ENCODE measurements around the gene ROR1. TPM values are rescaled to one million over a fixed set of nuclear protein-coding genes. Genes with fewer than 3 reads are reported as not detected.

Gene ROR1
- total RNA-seq, 1 experiment from 2014 or later: 2.7 TPM

DNA sequence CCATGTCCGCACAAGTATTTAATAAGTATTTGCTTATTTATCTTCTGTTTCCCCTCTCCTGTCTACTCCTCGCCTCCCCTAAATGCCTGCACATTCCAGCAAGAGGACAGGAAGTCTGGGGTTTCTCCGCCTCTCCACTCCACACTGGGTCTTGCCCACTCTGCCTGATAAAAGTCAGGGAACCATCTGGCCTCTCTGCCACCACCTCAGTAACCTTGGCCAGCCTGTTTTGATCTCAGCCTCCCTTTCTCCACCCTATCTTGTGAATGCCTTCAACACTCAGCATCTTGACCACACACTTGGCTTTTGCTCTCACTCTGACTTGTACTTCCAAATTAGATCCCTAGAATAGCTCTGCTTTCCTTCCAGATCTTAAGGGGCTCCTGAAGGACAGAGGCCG is 264.3 kb downstream of the ROR1 start:
- H3K9me2 ChIP-seq (ENCODE audit: insufficient read depth): no peaks in the 10 kb centered on the region
- CTCF ChIA-PET: no interaction called here
- no peaks in the 10 kb centered on the region for H3K9me3 ChIP-seq (ENCODE audit: control insufficient read depth in 1 of 2, insufficient read depth in 1 of 2, low read depth in 1 of 2, low read length in 2 of 2)
- H3K36me3 ChIP-seq (ENCODE audit: control insufficient read depth in 1 of 2, insufficient read depth in 2 of 2, low read length in 2 of 2): no peaks in the 10 kb centered on the region
- H3K27me3 ChIP-seq (ENCODE audit: insufficient read depth, low read length): no peaks in the 10 kb centered on the region
- RAD21 ChIA-PET (ENCODE audit: low non-redundant PET in 1 of 2, low total read pairs in 2 of 2, uncharacterized antibody in 2 of 2, unreplicated experiment in 2 of 2): no interaction called here
- no peak overlapping the region for H3K4me3 ChIP-seq (replicated peaks in 1 of 2; ENCODE audit: low read depth in 1 of 2, low read length in 2 of 2)
- no peaks in the 10 kb centered on the region for H3K79me2 ChIP-seq (ENCODE audit: insufficient read depth, low read length)
- TF ChIP-seq SRF (IDR thresholded peaks at IDR 0.05; ENCODE audit: low read depth) (no peak), SP1 (IDR thresholded peaks at IDR 0.05; ENCODE audit: low read depth) (no peak), YY1 (IDR thresholded peaks at IDR 0.05; ENCODE audit: extremely low read depth, insufficient replicate concordance, low read depth, low read length) (no peak), CBX3 (IDR thresholded peaks at IDR 0.05; ENCODE audit: low read depth) (no peak), ELF1 (IDR thresholded peaks at IDR 0.05; ENCODE audit: borderline replicate concordance, low read depth) (no peak), EGR1 (IDR thresholded peaks at IDR 0.05; ENCODE audit: low read depth) (no peak), ZFX (IDR thresholded peaks at IDR 0.05) (no peak), JUND (IDR thresholded peaks at IDR 0.05) (no peak), FOSL1 (IDR thresholded peaks at IDR 0.05; ENCODE audit: low read depth) (no peak)
- TF ChIP-seq, protein P1, sequence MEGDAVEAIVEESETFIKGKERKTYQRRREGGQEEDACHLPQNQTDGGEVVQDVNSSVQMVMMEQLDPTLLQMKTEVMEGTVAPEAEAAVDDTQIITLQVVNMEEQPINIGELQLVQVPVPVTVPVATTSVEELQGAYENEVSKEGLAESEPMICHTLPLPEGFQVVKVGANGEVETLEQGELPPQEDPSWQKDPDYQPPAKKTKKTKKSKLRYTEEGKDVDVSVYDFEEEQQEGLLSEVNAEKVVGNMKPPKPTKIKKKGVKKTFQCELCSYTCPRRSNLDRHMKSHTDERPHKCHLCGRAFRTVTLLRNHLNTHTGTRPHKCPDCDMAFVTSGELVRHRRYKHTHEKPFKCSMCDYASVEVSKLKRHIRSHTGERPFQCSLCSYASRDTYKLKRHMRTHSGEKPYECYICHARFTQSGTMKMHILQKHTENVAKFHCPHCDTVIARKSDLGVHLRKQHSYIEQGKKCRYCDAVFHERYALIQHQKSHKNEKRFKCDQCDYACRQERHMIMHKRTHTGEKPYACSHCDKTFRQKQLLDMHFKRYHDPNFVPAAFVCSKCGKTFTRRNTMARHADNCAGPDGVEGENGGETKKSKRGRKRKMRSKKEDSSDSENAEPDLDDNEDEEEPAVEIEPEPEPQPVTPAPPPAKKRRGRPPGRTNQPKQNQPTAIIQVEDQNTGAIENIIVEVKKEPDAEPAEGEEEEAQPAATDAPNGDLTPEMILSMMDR (IDR thresholded peaks at IDR 0.05 in 2 of 3, conservative IDR thresholded peaks at IDR 0.05 in 1 of 3; ENCODE audit: borderline replicate concordance in 1 of 3, insufficient read depth in 1 of 3, low read depth in 2 of 3, low read length in 2 of 3): no peak
- TF ChIP-seq, protein P2, sequence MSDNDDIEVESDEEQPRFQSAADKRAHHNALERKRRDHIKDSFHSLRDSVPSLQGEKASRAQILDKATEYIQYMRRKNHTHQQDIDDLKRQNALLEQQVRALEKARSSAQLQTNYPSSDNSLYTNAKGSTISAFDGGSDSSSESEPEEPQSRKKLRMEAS (IDR thresholded peaks at IDR 0.05): no peak
- TF ChIP-seq, protein P3, sequence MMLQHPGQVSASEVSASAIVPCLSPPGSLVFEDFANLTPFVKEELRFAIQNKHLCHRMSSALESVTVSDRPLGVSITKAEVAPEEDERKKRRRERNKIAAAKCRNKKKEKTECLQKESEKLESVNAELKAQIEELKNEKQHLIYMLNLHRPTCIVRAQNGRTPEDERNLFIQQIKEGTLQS (IDR thresholded peaks at IDR 0.05): no peak
- DNase-seq (ENCODE audit: low read depth, low spot score) (no peak), ATAC-seq (no peak)
- no peak overlapping the region for H2AFZ ChIP-seq (ENCODE audit: low read depth, low read length, poor library complexity, severe bottlenecking)
- H4K20me1 ChIP-seq (ENCODE audit: insufficient read depth): no peaks in the 10 kb centered on the region
- POLR2A ChIA-PET: no interaction called here
- BruUV-seq (replicated peaks): no TSS peak
- H3K9ac ChIP-seq (ENCODE audit: low read length): no peak overlapping the region
- H3K4me1 ChIP-seq (ENCODE audit: control insufficient read depth in 1 of 2, insufficient read depth in 2 of 2, low read length in 2 of 2): peaks cover 7 to 9% of the 10 kb centered on the region in 2 experiments; a peak in 3 of 4 replicates
- no peak overlapping the region for H3K4me2 ChIP-seq (ENCODE audit: low read length)
- H3K27ac ChIP-seq (ENCODE audit: low read depth, low read length): no peak overlapping the region
- intact Hi-C loops (cut with micrococcal nuclease): no loop called here

All from HCT116 (cell line).